K562 (cell line): ENCODE measurements around the gene ACTN1. TPM values are rescaled to one million over a fixed set of nuclear protein-coding genes. Genes with fewer than 3 reads are reported as not detected.

ENCODE experiments used
- ATAC-seq: fragments of 200-7000 bp; cut with Tn5 transposase; 3 replicates; pipeline ENCODE4 v1.9.1; 2020; ENCODE audit warnings: moderate library complexity
- BruUV-seq: library from RNA; stranded (reverse); fragments of 400-500 nt; replicated peaks from 2 replicates; lab custom pipeline; 2021; lab: Mats Ljungman, UMichigan
- CTCF ChIA-PET: fragments of 300-600 bp; formaldehyde crosslinking; extraction: SDS; loops from one replicate; lab custom pipeline; 2021; ENCODE audit warnings: low intra/inter-chr PET ratio; lab: Yijun Ruan, JAX
- POLR2A ChIA-PET: fragments of 300-600, 350-650 bp; sonication (Branson Sonifier 250); formaldehyde crosslinking; extraction: SDS; loops from one replicate; lab custom pipeline; 2021; ENCODE audit warnings: antibody characterized with exemption, inconsistent platforms; lab: Yijun Ruan, JAX
- DNase-seq, 4 experiments: peaks; one replicate each; pipeline versions ENCODE4 v3.0.0 to v3.0.0-alpha.2; 2011 to 2018; ENCODE audit warnings: low spot score in 3 of 4, mixed read lengths in 3 of 4; ENCODE audit errors: extremely low read depth in 1 of 4
- FAIRE-seq: peaks from 2 replicates; lab custom pipeline; 2011; peaks lifted over from hg19 to GRCh38; lab: Jason Lieb, UNC
- H2AFZ ChIP-seq: 2 replicates; pipeline ENCODE4 v1.6.0; 2011; ENCODE audit warnings: low read depth, low read length, control low read depth, inconsistent platforms
- H3K27ac ChIP-seq: fragments of 200-600 bp; 3 replicates; pipeline ENCODE4 v1.8.0; 2011; ENCODE audit warnings: low read depth, mild to moderate bottlenecking, control low read depth, inconsistent platforms, low read length, moderate library complexity, mixed read lengths; ENCODE audit errors: extremely low read depth
- H3K27me3 ChIP-seq, 2 experiments: fragments of 300-600 bp in 1 of 2; 2 replicates in 1 of 2; 3 replicates in 1 of 2; pipeline versions ENCODE4 v1.6.0 to v1.8.0; 2011; ENCODE audit warnings: inconsistent platforms in 2 of 2, low read length in 2 of 2, mild to moderate bottlenecking in 1 of 2, mixed read lengths in 1 of 2, moderate library complexity in 1 of 2; ENCODE audit not compliant: control insufficient read depth in 2 of 2, insufficient read depth in 2 of 2
- H3K36me3 ChIP-seq: fragments of 300-600 bp; 3 replicates; pipeline ENCODE4 v1.8.0; 2011; ENCODE audit warnings: mild to moderate bottlenecking, low read length, inconsistent platforms; ENCODE audit not compliant: control insufficient read depth, insufficient read depth
- H3K4me1 ChIP-seq, 2 experiments: fragments of 200-600 bp in 1 of 2; replicated peaks in 1 of 2; 2 replicates in 1 of 2; 3 replicates in 1 of 2; pipeline versions ENCODE4 v1.5.1 to v1.8.0; 2011; ENCODE audit warnings: inconsistent platforms in 2 of 2, low read length in 2 of 2, mild to moderate bottlenecking in 1 of 2, mixed read lengths in 1 of 2, moderate library complexity in 1 of 2; ENCODE audit not compliant: control insufficient read depth in 2 of 2, insufficient read depth in 2 of 2
- H3K4me2 ChIP-seq: 2 replicates; pipeline ENCODE4 v1.6.1; 2011; ENCODE audit warnings: low read length, control low read depth, inconsistent platforms, mixed read lengths; ENCODE audit not compliant: insufficient read depth
- H3K4me3 ChIP-seq: fragments of 200-600 bp; sonication (generic), shearing (Covaris generic); 2 replicates; pipeline ENCODE4 v1.5.1; 2016; ENCODE audit warnings: control low read depth, inconsistent platforms
- H3K79me2 ChIP-seq: fragments of 200-600 bp; 3 replicates; pipeline ENCODE4 v1.8.0; 2011; ENCODE audit warnings: low read length, inconsistent platforms; ENCODE audit not compliant: control insufficient read depth, insufficient read depth
- H3K9ac ChIP-seq, 2 experiments: 2 replicates each; pipeline versions ENCODE4 v1.6.0 to v1.6.1; 2011; ENCODE audit warnings: low read depth in 2 of 2, low read length in 2 of 2, control low read depth in 1 of 2, inconsistent platforms in 1 of 2, mild to moderate bottlenecking in 1 of 2, mixed read lengths in 1 of 2; ENCODE audit not compliant: insufficient read depth in 1 of 2
- H3K9me1 ChIP-seq: one replicate; pipeline ENCODE4 v1.6.0; 2011; ENCODE audit warnings: inconsistent platforms, mild to moderate bottlenecking, low read length, moderate library complexity; ENCODE audit not compliant: control insufficient read depth, insufficient read depth
- H3K9me3 ChIP-seq: replicated peaks from 2 replicates; pipeline ENCODE4 v1.5.1; 2011; ENCODE audit warnings: low read depth, low read length, inconsistent platforms; ENCODE audit not compliant: control insufficient read depth, insufficient read depth
- H4K20me1 ChIP-seq: replicated peaks from 2 replicates; pipeline ENCODE4 v1.6.1; 2011; ENCODE audit warnings: low read length, inconsistent platforms, mixed read lengths; ENCODE audit not compliant: control insufficient read depth, insufficient read depth
- NCOR1 ChIP-seq: fragments of 450-650 bp; IDR thresholded peaks from 2 replicates; pipeline ENCODE4 v1.6.1; 2016; ENCODE audit warnings: mild to moderate bottlenecking, moderate library complexity
- NR0B1 ChIP-seq: fragments of 450-650 bp; IDR thresholded peaks from one replicate; pipeline ENCODE4 v1.6.1; 2018; ENCODE audit warnings: mild to moderate bottlenecking, moderate library complexity; ENCODE audit not compliant: partially characterized antibody
- NUFIP1 ChIP-seq: fragments of 450-650 bp; IDR thresholded peaks from 2 replicates; pipeline ENCODE4 v1.6.1; 2018; ENCODE audit not compliant: partially characterized antibody
- SOX6 ChIP-seq: fragments of 450-650 bp; IDR thresholded peaks from 2 replicates; pipeline ENCODE4 v1.6.1; 2014; ENCODE audit warnings: mild to moderate bottlenecking
- TCF3 ChIP-seq: sonication (generic); formaldehyde crosslinking; IDR thresholded peaks from 2 replicates; pipeline ENCODE4 v1.4.0; 2020; ENCODE audit warnings: mild to moderate bottlenecking, missing genetic modification reagents
- YBX1 ChIP-seq: fragments of 450-650 bp; IDR thresholded peaks from 2 replicates; pipeline ENCODE4 v1.7.1; 2016; ENCODE audit warnings: mild to moderate bottlenecking
- ZNF3 ChIP-seq: fragments of 250-450 bp; sonication (Bioruptor Pico); IDR thresholded peaks from 2 replicates; pipeline ENCODE4 v1.5.0; 2021; ENCODE audit warnings: mild to moderate bottlenecking, moderate library complexity
- WGBS: fragments of 100-300 bp; shearing (Covaris generic); methylation state at CpG from one replicate; pipeline ENCODE4 v1.1.6; 2016; ENCODE audit warnings: low coverage, mixed read lengths; ENCODE audit not compliant: insufficient coverage; ENCODE audit errors: missing lambda C conversion rate; 5-methylcytosine and 5-hydroxymethylcytosine counted together
- in situ Hi-C: fragments of 300-500 bp; cut with MboI; formaldehyde crosslinking; loops from 4 replicates; pipeline ENCODE4 v1.15.0; 2018; ENCODE audit warnings: inconsistent platforms, mixed read lengths
- intact Hi-C: fragments of 100-400 bp; cut with micrococcal nuclease; formaldehyde crosslinking; loops from 2 replicates; pipeline ENCODE4 v1.14.2; 2022
- polyA plus RNA-seq, 8 experiments: library from polyadenylated mRNA; depleted of rRNA in 4 of 8; stranded (reverse) in 5 of 8; unstranded in 3 of 8; fragments of >200 nt; fragmentation: Nextera tagmentation in 2 of 8; fragmentation: Illumina TruSeq in 1 of 8; extraction: Ambion mirVana in 2 of 8; extraction: Trizol in 1 of 8; gene quantifications; 2 replicates each; pipeline versions ENCODE4 v1.2.1 to v1.2.3, GENCODE V29; 2011 to 2014; ENCODE audit warnings: inconsistent platforms in 1 of 8, missing spikeins in 1 of 8
- total RNA-seq, 7 experiments: library from RNA; depleted of rRNA in 6 of 7; stranded (reverse); fragments of >200 nt in 6 of 7; fragmentation: Illumina TruSeq in 2 of 7; extraction: Trizol in 2 of 7; gene quantifications; 2 replicates each; pipeline versions ENCODE4 v1.2.1 to v1.2.3, GENCODE V29; 2011 to 2021; ENCODE audit warnings: low replicate concordance in 1 of 7

The ACTN1 gene
- total and polyA plus RNA-seq, 9 of the 15 experiments (the other 6 are each of a cell fraction or from before 2014, with no cell fraction given) = 2.2 to 67.7 (median 34.5) TPM

GRCh38 chr14:68987653-68988036 is 8.5 kb upstream of the ACTN1 start (continued):
- TF ChIP-seq YBX1 = no peak
- TF ChIP-seq NUFIP1 = no peak
- TF ChIP-seq NCOR1 = 0 out of 2 replicates have a peak, but pooled peaks have one; percentile 5
- peak; percentile 63; the same call in 1 of the 2 replicates for TF ChIP-seq SOX6
- peak; percentile 68 for TF ChIP-seq TCF3 (CRISPR knock-in tag)

GRCh38 chr14:68986926-68987652 is 8.0 kb upstream of the ACTN1 start:
- no TSS peak for BruUV-seq
- Histone ChIP-seq H3K4me3 (no peak overlapping the region), H3K4me1 (peaks cover 0 to 9% of the 10 kb centered on the region in 2 experiments; a peak in 2 of 5 replicates), H4K20me1 (no peaks in the 10 kb centered on the region), H3K9me3 (no peaks in the 10 kb centered on the region), H3K4me2 (no peak overlapping the region), H2AFZ (peak overlapping the region; percentile 65), H3K79me2 (no peaks in the 10 kb centered on the region), H3K27me3 (no peaks in the 10 kb centered on the region), H3K27ac (0 out of 3 replicates have a peak overlapping the region, but pooled peaks have one; percentile 7), H3K9me1 (no peaks in the 10 kb centered on the region), H3K9ac (no peak overlapping the region), H3K36me3 (no peaks in the 10 kb centered on the region)
- CTCF ChIA-PET = no interaction called here
- intact Hi-C loops = no loop called here
- POLR2A ChIA-PET = interaction anchor here (0.8 to 0.9 kb wide), 2 partner anchors 10 to 23 kb away, joined by 3 read pairs; no protein-coding TSS in a partner anchor
- ATAC-seq (no peak), FAIRE-seq (no peak), DNase-seq (no peak)
- in situ Hi-C loops = no loop called here
- no peak for TF ChIP-seq NR0B1
- TF ChIP-seq ZNF3 (CRISPR knock-in tag) = 0 out of 2 replicates have a peak, but pooled peaks have one; percentile 54
- 15% methylated on average over 2 of the region's 2 CpGs for WGBS
